Dedifferentiated amniotic fluid mesenchymal stem cell (primary cell): ENCODE data around the gene PDZD2.
"Not testable (repeated sequence)": the region's sequence is repeated elsewhere in the genome, so short reads cannot be mapped to it uniquely, and the experiment has no call there.

Experiments
- DNase-seq: peaks from one replicate; pipeline ENCODE4 v3.0.0-alpha.2; 2016; ENCODE audit errors: extremely low spot score

PDZD2 gene

GRCh38 chr5:32100230-32100629, 461.3 kb downstream of the PDZD2 start:
- no peak for DNase-seq

DNA sequence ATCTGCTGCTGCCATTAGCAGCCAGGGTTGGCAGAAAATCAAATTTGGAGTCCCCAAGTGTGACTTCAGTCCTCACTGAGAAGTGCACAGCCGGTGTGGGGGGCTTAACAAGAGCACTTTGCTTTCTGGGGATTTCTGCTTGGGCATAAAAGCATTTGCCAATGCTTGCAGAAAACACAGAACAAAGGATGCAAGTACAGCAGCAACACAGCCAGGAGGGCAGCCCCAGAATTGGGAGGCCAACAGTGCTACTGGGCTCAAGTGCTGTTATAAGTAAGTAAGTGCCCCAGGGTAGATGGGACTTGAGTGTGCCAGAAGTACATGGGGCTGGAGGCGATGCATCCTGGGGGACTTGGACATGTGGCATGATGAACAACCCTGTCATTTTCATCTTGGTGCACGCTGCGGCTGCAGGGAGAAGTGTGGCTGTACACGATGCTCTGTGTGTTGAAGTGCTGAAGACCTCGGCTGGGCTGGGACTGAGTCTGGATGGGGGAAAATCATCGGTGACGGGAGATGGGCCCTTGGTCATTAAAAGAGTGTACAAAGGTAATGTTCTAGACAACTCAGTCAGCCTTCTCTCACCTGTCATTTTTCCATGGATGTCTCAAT, 461.9 kb downstream of the PDZD2 start:
- no peak for DNase-seq

DNA sequence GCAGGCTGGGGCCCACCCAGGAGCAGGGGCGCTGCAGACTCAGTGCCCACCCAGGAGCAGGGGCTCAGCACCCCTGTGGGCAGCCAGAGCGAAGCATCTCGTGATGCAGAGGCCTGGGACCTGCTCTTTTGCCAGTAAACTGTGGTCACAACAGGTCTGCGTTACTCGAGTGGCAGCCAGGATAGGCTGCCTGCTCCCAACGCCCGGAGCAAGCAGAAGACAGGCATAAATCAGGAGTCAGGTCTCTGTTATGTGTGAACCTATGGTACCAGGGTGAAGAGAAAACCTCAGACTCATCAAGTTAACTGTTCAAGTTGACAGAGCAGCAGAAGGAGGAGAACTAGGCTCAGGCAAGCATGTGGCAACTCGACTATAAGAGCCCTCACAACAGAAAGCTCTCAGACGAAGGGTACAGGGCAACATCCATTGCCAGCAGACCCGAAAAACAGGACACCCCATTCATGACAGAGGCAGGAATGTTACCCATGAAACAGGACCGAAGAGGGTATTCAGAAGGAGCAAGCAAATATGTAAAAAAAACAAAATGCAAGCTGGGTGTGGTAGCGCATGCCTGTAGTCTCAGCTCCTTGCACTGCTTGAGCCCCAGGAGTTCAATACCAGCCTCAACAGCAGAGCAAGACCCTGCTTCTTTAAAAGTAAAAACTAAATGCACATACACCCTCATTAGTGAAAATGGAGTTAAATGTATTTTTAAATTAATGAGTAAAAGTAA, 463.5 kb downstream of the PDZD2 start:
- DNase-seq, result no peak

DNA sequence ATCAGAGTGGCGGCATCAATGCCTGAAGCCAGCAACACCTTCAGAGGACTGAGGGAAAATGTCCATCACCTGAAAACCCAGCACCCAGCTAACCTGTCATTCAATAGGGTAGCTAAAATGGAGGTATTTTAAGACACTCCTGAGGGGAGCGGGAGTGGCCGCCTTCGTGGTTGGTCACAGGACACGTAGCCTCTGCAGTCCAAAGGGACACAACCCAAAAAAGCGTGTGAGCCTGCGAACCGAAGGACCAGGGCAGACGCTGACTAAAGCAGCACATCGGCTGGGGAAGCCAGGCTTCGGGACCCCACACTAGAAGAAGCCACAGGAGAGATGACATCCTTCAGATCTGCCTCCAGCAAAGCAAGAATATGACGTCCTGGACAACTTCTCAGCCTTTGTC, 464.6 kb downstream of the PDZD2 start:
- no peak for DNase-seq

DNA sequence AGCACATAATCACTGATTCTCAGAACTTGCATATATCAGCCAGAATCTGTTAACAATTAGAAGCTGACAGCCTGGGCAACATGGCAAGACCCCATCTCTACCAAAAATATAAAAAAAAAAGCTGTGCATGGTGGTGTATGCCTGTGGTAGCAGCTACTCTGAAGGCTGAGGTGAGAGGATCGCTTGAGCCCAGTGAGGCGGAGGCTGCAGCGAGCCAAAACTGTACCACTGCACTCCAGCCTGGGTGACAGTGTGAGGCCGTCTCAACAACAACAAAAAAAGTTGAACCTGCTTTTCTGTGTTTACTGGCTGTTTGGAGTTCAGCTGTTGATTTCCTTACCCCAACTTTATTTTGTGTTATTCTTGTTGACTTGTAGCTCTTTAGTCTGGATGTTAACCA, 468.4 kb downstream of the PDZD2 start:
- no peak for DNase-seq

- no peak for DNase-seq
These were observed 469.2 kb downstream of the PDZD2 start for GRCh38 chr5:32108167-32108566.

DNA sequence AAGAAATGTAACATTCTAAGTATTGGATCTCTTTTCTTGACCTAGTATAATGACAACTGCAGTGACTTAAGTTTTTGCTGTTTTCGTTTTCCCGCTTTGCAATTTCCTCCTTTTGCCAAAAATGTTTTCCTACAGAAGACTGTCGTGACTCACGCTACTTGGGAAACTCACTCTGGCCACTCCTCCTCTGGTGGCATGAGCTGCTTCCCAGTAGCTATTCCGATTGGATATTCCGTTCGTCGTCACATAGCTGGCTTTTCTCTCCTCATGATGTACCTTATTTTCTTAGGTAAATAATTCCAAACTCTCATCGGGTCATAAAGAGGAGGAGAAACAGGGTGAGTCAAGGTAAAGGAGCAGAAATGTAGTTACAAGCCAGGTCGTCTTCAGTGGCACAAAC, 470.3 kb downstream of the PDZD2 start:
- DNase-seq, result no peak

DNA sequence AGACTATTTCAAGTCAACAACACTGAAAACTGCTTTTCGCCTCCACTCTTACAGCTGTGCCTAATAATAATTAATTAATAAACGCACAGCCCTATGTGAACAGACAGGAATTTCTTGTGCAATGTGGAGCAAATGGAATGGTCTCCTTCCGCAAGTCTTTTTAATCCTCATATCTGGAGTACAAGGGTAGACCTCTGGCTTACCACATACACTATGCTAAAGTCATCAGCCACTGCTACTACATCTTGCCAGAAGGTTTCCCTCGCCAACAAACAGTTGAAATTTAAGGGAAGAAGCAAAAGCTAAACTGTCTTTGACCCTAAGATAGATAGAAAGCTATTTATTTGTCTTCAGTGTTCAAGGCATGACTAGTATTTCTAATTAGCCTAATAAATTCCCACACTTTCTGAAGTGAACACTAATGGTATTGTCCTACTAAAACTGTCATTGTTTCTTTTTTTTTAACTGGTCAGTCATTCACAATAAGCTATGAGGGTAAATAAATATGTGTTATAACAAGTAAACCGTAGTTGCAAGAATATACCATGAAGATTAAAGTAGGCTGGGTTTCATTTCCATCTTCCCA, 471.3 kb downstream of the PDZD2 start:
- DNase-seq, result no peak

GRCh38 chr5:32115985-32116384, 477.1 kb downstream of the PDZD2 start:
- no peak for DNase-seq

- DNase-seq, result peak; percentile 27
These were observed 477.8 kb downstream of the PDZD2 start for GRCh38 chr5:32116574-32117313.

DNA sequence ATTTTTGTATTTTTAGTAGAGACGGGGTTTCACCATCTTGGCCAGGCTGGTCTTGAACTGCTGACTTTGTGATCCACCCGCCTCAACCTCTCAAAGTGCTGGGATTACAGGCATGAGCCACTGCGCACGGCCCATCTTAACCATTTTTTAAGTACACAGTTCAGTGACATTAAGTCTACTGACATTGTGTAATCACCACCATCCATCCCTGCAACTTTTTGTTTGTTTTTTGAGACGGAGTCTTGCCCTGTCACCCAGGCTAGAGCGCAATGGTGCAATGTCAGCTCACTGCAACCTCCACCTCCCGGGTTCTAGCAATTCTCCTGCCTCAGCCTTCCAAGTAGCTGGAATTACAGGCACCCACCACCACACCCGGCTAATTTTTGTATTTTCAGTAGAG, 480.0 kb downstream of the PDZD2 start:
- DNase-seq, result not testable (repeated sequence)

DNA sequence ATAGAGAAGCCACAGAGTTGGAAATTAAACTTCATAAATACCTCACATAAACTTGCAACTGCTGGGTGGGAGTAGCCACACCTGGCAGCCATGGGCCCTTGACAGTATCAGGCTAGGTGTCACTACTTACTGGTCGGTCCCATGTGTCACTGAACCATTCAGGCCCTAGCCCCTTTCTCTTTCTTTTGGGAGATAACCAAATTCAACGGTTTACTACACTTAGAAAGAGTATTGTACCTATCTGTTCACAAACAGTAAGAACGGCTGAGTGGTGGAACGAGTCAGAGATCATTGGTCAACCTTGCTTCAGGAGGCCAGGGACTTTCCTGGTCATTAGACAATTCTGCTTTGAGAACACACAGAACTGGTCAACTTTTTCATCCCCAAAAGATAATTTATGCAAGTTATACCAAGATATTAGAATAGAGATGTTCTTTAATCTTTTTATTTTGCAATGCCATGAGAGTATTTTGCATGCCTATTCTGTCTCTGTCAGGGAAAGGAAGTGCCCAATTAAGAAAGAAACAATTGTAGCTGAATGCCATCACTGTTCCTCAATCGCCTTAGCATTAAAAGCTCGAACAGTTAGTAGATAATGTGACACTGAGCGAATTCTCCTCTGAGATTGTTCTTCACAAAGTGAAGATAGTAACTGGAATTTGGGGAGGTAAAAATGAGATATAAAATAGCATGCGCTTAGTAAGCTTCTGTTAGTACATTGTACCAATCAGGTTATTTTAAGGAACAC, 484.3 kb downstream of the PDZD2 start:
- no peak for DNase-seq

GRCh38 chr5:32123889-32124676, 485.2 kb downstream of the PDZD2 start:
- DNase-seq, result no peak

- no peak for DNase-seq
These were observed 487.8 kb downstream of the PDZD2 start for GRCh38 chr5:32126691-32127090.

GRCh38 chr5:32127711-32128110, 488.8 kb downstream of the PDZD2 start:
- DNase-seq, result no peak

GRCh38 chr5:32129074-32129598, 490.2 kb downstream of the PDZD2 start:
- DNase-seq, result no peak

DNA sequence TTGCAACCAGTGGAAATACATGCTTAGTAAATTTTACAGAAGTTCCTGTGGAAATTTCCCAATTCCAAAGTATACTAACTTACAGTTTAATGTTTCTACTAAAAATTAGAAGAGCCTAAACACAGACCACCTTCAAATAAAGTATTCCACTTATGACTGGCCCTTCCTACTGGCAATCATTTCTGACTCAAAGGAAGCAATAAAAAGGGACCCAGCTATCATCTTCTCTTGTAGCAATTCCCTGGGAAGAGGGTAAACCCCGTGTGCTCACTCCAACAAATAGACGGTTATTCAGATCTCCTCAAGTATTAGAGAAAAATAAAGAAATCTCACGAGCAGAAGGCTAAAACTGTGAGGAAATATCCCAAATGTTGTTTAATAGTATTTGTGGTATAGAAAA, 491.9 kb downstream of the PDZD2 start:
- DNase-seq, result no peak

DNA sequence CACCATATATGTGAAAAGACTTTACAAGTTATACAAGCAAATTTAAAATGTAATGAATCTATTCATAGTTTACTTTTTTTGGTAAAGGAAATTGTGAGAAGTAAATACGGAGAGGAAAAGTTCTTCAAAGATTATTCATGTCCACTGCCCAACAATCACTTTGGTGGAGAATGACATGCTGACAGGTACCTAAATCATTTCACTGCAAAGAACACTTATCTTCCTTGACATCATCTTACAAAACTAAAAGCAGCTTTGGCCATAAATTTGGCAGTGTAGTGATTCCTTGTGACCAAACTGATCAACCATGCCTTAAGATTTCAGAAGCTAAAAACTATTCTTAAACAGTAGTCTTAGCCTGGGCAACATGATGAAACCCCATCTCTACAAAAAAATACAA, 492.7 kb downstream of the PDZD2 start:
- DNase-seq, result no peak

DNA sequence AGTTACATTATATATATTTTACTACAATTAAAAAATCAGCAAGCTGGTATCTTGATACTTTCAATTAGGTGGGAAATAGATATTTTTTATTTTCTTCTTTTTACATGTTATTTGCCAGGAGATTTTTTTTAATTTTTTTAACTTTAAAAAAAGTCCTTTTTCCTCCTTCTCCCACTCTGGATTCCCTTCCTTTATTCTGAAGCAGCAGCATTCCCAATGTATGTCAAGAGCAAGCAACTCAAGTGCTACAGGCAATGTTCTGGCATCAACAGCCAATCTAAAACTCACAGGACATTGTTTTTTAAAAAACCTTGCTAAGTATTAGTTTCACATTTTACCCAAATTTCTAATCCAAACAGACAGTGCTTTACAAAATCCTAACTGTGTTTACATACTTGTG, 493.8 kb downstream of the PDZD2 start:
- DNase-seq, result no peak

DNA sequence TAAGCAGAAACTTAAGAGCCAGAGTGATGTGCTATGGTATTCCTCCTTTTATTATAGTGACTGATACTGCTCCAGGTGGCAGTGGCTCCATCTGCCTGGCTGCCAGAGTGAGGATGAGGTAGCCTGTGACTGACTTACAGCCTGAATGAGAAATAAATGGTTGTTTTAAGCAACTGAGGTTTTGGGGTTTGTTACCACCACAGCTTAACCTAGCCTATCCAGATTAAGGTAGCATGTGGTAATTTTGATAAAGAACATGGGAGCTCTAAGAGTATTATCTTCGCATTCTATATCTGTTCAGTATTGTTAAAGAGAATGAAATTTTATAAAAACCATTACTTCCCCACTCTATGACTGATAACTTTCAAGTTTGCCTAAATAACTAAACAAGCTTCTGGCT, 496.2 kb downstream of the PDZD2 start:
- DNase-seq, result no peak

DNA sequence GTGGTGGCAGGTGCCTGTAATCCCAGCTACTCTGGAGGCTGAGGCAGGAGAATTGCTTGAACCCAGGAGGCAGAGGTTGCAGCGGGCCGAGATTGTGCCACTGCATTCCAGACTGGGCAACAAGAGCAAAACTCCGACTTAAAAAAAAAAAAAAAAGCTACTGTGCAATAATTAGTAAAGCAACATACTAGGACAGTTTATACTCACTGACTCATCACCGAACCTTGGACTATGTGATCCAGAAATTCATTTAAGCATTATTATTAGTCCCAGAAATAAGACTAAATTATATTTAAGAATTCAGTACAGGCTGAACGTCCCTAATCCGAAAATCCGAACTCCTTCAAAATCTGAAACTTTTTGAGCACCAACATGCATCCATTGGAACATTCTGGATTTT, 497.4 kb downstream of the PDZD2 start:
- DNase-seq, result no peak
